Choroid plexus epithelial cell (primary cell): Measurements from ENCODE around the gene TRAK1.

ENCODE experiments used
- DNase-seq: peaks from one replicate; pipeline ENCODE4 v3.0.0-alpha.2; 2010; ENCODE audit warnings: low read depth
- H3K4me3 ChIP-seq: 2 replicates; pipeline ENCODE4 v1.5.1; 2011; ENCODE audit warnings: low read depth, mild to moderate bottlenecking, control low read depth, low read length, moderate library complexity
- TF ChIP-seq, protein P1 (sequence below): conservative IDR thresholded peaks from 2 replicates; pipeline ENCODE4 v1.5.1; 2011; ENCODE audit warnings: low read depth, mild to moderate bottlenecking, control low read depth, inconsistent platforms, low read length, moderate library complexity

TRAK1 gene

DNA sequence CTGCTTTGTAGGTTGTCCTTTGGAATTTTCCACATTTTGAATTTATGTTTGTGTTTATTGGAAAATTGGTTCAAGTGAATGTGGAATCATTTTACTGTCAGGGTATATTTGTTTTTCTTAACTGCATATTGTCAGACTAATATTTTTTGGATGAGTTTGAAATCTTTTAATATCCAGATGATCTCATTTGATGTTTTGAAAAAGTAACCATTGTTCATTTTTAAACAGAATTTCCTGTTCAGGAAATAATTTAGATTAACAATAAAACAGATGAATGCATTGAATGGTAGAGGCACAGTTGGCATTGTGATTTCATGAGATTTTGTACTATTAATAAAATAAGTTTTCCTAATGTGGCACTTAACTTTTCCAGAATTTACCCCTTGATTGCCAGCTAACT is 15.5 kb downstream of the TRAK1 start:
- TF ChIP-seq, protein P1, sequence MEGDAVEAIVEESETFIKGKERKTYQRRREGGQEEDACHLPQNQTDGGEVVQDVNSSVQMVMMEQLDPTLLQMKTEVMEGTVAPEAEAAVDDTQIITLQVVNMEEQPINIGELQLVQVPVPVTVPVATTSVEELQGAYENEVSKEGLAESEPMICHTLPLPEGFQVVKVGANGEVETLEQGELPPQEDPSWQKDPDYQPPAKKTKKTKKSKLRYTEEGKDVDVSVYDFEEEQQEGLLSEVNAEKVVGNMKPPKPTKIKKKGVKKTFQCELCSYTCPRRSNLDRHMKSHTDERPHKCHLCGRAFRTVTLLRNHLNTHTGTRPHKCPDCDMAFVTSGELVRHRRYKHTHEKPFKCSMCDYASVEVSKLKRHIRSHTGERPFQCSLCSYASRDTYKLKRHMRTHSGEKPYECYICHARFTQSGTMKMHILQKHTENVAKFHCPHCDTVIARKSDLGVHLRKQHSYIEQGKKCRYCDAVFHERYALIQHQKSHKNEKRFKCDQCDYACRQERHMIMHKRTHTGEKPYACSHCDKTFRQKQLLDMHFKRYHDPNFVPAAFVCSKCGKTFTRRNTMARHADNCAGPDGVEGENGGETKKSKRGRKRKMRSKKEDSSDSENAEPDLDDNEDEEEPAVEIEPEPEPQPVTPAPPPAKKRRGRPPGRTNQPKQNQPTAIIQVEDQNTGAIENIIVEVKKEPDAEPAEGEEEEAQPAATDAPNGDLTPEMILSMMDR = no peak
- DNase-seq = no peak
- no peak overlapping the region for H3K4me3 ChIP-seq

DNA sequence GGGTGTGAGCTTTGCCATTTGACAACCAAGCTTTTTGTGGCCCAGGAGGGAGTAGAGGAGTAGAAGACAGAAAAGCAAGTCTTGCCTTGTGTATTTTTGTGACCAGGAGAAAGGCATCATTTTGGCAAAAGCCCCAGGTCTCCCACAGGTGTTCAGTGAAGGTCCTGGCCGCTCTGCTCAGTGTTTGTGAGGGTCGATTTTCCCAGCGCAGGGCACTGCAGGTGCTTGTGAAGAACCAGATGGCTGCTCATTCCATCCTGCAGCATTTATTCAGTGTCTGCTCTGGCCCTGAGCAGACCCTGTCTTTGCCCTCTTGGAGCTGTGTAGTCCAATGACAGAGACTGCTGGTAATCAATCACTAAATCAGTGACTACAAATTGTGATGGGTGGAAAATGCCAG is 19.5 kb downstream of the TRAK1 start:
- TF ChIP-seq, protein P1 = no peak
- no peak overlapping the region for H3K4me3 ChIP-seq
- no peak for DNase-seq

DNA sequence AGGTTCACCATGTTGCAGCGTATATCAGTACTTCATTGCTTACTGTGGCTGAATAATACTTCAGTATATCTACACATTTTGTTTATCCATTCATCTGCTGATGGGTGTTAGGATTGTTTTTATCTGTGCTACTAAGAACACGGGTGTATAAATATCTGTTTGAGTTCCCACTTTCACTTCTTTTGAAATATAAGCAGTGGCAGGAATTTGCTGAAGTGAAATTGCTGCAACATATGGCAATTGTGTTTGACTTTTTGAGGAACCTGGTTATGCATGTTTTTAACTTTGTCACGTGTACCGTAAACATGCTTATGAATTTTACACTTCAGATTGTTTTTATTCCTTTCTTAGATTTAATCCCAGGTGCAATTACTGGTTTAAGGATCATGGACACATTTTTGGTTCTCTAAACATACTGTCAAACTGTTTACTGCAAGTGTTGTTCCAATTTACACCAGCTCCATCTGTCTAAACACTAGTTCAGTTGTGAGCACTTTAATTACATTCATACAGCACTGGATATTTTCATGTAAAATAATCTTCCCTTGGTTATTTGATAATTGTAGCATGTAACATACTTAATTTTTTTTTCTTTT is 23.1 kb downstream of the TRAK1 start:
- H3K4me3 ChIP-seq = no peak overlapping the region
- TF ChIP-seq, protein P1 = no peak
- DNase-seq = no peak

DNA sequence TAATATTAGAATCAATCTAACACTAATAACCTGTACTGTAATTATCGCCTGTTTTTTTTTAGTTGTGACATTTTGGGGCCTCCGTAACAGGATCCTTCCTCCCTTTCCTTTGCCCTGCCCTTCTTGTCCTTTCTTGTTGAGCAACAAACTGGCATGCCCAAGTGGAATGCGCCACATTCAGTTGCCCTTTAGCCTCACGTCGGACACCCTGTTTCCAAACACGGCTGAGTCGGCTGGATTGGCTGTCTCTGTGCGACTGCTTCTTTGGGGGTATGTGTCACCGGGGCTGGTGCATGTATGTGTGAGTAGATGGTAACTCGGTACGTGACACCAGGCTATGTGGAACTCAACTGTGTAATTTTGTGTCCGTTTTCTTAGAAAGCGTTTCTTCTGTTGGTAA is 24.1 kb downstream of the TRAK1 start:
- TF ChIP-seq, protein P1 = no peak
- DNase-seq = no peak
- no peak overlapping the region for H3K4me3 ChIP-seq

DNA sequence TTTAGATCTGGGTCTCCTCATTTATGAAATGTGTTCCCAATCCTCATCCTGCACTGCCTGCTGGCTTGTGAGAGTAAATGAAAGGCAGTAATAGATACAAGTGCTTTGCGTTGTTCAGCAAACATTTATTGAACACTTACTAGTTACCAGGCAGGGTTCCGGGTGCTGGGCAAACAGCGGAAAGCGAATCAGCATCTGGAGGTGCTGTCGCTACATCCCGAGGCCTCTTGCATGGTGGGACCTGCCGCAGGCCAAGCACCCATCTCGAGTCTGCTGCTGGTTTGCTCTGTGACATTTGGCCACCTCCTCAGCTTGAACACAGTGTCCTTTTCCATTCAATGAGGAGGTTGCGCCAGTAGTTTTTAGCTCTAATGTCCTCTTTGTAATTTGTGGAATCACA is 24.8 kb downstream of the TRAK1 start:
- TF ChIP-seq, protein P1 = no peak
- DNase-seq = no peak
- H3K4me3 ChIP-seq = no peak overlapping the region

DNA sequence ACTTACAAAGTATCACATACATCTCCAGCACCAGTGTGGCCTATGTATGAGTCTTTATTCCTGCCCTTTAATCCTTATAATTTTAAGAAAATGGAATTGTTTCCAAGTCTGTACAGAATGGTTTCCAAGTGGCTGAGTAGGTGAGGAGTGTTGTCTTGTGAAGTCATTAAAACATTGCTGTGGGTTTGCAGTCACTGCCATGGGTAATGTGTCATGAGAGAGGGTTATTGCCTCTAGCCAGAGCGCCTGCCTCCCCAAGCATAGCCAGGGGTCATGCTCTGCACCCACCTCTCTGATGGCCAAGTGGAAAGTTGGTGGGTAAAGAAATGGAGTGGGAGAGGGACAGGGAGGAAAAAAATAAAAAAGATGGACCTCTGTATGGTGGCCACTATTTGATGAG is 25.3 kb downstream of the TRAK1 start:
- H3K4me3 ChIP-seq = no peak overlapping the region
- DNase-seq = no peak
- TF ChIP-seq, protein P1 = no peak
